Smooth muscle cell (in vitro differentiated cells): Measurements from ENCODE around the gene CAD. TPM values are rescaled to one million over a fixed set of nuclear protein-coding genes. Genes with fewer than 3 reads are reported as not detected.
"Not testable (repeated sequence)": the region's sequence is repeated elsewhere in the genome, so short reads cannot be mapped to it uniquely, and the experiment has no call there.

Experiments used
- DNase-seq: peaks from one replicate; lab custom pipeline; 2025; ENCODE audit not compliant: unreplicated experiment; lab: John Stamatoyannopoulos, UW
- H2AFZ ChIP-seq: fragments of 200-600 bp; sonication (generic); 2 replicates; pipeline ENCODE4 v1.6.0; 2016; ENCODE audit warnings: antibody characterized with exemption, low read depth, mild to moderate bottlenecking
- H3F3A ChIP-seq: fragments of 200-600 bp; sonication (generic); 2 replicates; pipeline ENCODE4 v1.6.0; 2017; ENCODE audit warnings: antibody characterized with exemption, low read depth
- H3K27ac ChIP-seq: fragments of 200-600 bp; sonication (generic); 2 replicates; pipeline ENCODE4 v1.5.1; 2016; ENCODE audit warnings: low read depth, mild to moderate bottlenecking
- H3K27me3 ChIP-seq: fragments of 200-600 bp; sonication (generic); 2 replicates; pipeline ENCODE4 v1.6.1; 2016; ENCODE audit warnings: low read depth, mild to moderate bottlenecking
- H3K36me3 ChIP-seq: fragments of 200-600 bp; sonication (generic); 2 replicates; pipeline ENCODE4 v1.5.1; 2016; ENCODE audit warnings: low read depth
- H3K4me1 ChIP-seq: fragments of 200-600 bp; sonication (generic); 2 replicates; pipeline ENCODE4 v1.5.1; 2016; ENCODE audit warnings: low read depth
- H3K4me2 ChIP-seq: fragments of 200-600 bp; sonication (generic); 2 replicates; pipeline ENCODE4 v1.6.0; 2016; ENCODE audit warnings: mild to moderate bottlenecking
- H3K4me3 ChIP-seq: fragments of 200-600 bp; sonication (generic); 2 replicates; pipeline ENCODE4 v1.5.1; 2016; ENCODE audit warnings: mild to moderate bottlenecking
- H3K79me2 ChIP-seq: fragments of 200-600 bp; sonication (generic); 2 replicates; pipeline ENCODE4 v1.6.0; 2016; ENCODE audit warnings: low read depth, mild to moderate bottlenecking
- H3K9ac ChIP-seq: fragments of 200-600 bp; sonication (generic); 2 replicates; pipeline ENCODE4 v1.6.0; 2016; ENCODE audit warnings: low read depth
- H3K9me3 ChIP-seq: fragments of 200-600 bp; sonication (generic); replicated peaks from 2 replicates; pipeline ENCODE4 v1.5.1; 2016; ENCODE audit warnings: low read depth
- H4K20me1 ChIP-seq: fragments of 200-600 bp; sonication (generic); 2 replicates; pipeline ENCODE4 v1.6.0; 2016; ENCODE audit warnings: low read depth
- WGBS: methylation state at CpG from one replicate; pipeline ENCODE4 v1.1.7; 2016; ENCODE audit warnings: low lambda C conversion rate; 5-methylcytosine and 5-hydroxymethylcytosine counted together
- polyA plus RNA-seq: library from polyadenylated mRNA; unstranded; fragments of >200 nt; fragmentation: Nextera tagmentation; extraction: Ambion mirVana; gene quantifications from 2 replicates; pipeline ENCODE4 v1.2.1, GENCODE V29; 2016
- total RNA-seq: library from RNA; depleted of rRNA; stranded (reverse); fragments of >200 nt; gene quantifications from 2 replicates; pipeline ENCODE4 v1.2.3, GENCODE V29; 2014
- TF ChIP-seq, protein P1 (sequence below): fragments of 200-600 bp; sonication (generic); IDR thresholded peaks from 2 replicates; pipeline ENCODE4 v1.5.1; 2017; ENCODE audit warnings: borderline replicate concordance, mild to moderate bottlenecking, antibody characterized with exemption; ENCODE audit not compliant: insufficient read depth, poor library complexity, severe bottlenecking

The CAD gene
- total and polyA plus RNA-seq, 2 experiments from 2014 or later: 20.3 to 34.3 TPM

DNA sequence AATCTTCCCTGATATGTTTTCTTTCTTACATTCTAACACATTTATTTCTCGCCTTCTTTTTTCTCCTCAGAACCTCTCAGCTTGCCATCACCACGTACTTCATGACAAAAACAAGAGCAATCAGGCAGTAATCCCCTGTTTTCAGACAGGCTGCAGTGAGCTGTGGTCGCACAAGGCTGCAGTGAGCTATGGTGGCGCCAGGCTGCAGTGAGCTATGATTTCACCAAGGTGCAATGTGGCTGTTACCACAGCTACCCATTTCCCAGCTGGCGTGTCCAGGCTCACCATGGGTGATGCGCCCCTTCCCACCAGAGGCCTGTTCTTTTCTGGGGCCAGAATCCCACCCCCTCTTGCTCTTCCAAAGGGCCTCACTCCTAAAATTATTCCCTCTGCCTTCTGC lies 42.5 kb upstream of the CAD start:
- TF ChIP-seq, protein P1, sequence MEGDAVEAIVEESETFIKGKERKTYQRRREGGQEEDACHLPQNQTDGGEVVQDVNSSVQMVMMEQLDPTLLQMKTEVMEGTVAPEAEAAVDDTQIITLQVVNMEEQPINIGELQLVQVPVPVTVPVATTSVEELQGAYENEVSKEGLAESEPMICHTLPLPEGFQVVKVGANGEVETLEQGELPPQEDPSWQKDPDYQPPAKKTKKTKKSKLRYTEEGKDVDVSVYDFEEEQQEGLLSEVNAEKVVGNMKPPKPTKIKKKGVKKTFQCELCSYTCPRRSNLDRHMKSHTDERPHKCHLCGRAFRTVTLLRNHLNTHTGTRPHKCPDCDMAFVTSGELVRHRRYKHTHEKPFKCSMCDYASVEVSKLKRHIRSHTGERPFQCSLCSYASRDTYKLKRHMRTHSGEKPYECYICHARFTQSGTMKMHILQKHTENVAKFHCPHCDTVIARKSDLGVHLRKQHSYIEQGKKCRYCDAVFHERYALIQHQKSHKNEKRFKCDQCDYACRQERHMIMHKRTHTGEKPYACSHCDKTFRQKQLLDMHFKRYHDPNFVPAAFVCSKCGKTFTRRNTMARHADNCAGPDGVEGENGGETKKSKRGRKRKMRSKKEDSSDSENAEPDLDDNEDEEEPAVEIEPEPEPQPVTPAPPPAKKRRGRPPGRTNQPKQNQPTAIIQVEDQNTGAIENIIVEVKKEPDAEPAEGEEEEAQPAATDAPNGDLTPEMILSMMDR: no peak
- Histone ChIP-seq H2AFZ (peak overlapping the region; percentile 28), H3K4me1 (peaks cover 5% of the 10 kb centered on the region), H3K4me3 (no peak overlapping the region), H3K36me3 (no peaks in the 10 kb centered on the region), H3K9me3 (no peaks in the 10 kb centered on the region), H3K9ac (no peak overlapping the region), H3F3A (no peaks in the 10 kb centered on the region), H3K79me2 (no peaks in the 10 kb centered on the region), H3K27ac (peak overlapping the region; percentile 29), H3K4me2 (peak overlapping the region; percentile 35), H3K27me3 (peaks cover 43% of the 10 kb centered on the region), H4K20me1 (no peaks in the 10 kb centered on the region)
- DNase-seq: no peak
- WGBS: 40% methylated on average over 6 of the region's 6 CpGs

DNA sequence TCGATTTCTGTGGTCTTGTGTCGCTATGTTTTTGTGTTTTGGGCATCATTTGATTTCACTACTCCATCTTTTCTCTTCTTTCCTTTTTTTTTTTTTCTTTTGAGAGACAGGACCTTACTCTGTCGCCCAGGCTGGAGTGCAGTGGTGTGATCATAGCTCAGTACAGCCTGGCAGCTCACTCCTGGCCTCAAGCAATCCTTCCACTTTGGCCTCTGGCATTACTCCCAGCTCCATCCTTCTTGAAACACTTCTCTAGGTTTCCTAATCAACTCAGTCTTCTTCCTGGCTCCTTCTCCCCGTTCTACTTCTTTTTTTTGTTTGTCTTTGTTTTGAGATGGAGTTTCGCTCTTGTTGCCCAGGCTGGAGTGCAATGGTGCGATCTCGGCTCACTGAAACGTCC lies 41.8 kb upstream of the CAD start:
- TF ChIP-seq, protein P1: no peak
- H3K27me3 ChIP-seq: peaks cover 39% of the 10 kb centered on the region

DNA sequence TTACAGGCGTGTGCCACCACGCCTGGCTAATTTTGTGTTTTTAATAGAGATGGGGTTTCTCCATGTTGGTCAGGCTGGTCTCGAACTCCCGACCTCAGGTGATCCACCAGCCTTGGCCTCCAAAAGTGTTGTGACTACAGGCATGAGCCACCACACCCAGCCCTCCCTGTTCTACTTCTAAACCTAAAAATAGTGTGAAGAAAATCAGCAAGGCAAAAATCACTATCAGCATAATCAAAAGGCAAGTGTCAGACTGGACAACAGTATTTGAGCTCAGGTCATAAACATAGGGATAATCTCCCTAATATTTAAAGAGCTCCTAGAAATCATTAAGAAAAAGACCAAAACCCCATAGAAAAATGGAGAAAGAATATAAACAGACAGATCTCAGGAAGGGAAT lies 41.4 kb upstream of the CAD start:
- H3K4me2 ChIP-seq, DNase-seq, H3K9me3 ChIP-seq, H3K27ac ChIP-seq, H3K79me2 ChIP-seq, H3K4me3 ChIP-seq, H3F3A ChIP-seq, H3K9ac ChIP-seq, H4K20me1 ChIP-seq, H2AFZ ChIP-seq, H3K4me1 ChIP-seq, H3K36me3 ChIP-seq: not testable (repeated sequence)
- H3K27me3 ChIP-seq: peaks cover 34% of the 10 kb centered on the region
- WGBS: 93% methylated on average over 4 of the region's 4 CpGs

More for the DNA sequence above, 41.8 kb upstream of the CAD start:
- Histone ChIP-seq H3K9me3 (no peaks in the 10 kb centered on the region), H3K79me2 (no peaks in the 10 kb centered on the region), H2AFZ (no peak overlapping the region), H4K20me1 (no peaks in the 10 kb centered on the region), H3K4me1 (peaks cover 5% of the 10 kb centered on the region), H3K4me3 (no peak overlapping the region), H3K36me3 (no peaks in the 10 kb centered on the region), H3K27ac (no peak overlapping the region), H3K9ac (no peak overlapping the region), H3F3A (no peaks in the 10 kb centered on the region), H3K4me2 (no peak overlapping the region)
- no peak for DNase-seq
- WGBS: 79% methylated on average over 8 of the region's 8 CpGs

DNA sequence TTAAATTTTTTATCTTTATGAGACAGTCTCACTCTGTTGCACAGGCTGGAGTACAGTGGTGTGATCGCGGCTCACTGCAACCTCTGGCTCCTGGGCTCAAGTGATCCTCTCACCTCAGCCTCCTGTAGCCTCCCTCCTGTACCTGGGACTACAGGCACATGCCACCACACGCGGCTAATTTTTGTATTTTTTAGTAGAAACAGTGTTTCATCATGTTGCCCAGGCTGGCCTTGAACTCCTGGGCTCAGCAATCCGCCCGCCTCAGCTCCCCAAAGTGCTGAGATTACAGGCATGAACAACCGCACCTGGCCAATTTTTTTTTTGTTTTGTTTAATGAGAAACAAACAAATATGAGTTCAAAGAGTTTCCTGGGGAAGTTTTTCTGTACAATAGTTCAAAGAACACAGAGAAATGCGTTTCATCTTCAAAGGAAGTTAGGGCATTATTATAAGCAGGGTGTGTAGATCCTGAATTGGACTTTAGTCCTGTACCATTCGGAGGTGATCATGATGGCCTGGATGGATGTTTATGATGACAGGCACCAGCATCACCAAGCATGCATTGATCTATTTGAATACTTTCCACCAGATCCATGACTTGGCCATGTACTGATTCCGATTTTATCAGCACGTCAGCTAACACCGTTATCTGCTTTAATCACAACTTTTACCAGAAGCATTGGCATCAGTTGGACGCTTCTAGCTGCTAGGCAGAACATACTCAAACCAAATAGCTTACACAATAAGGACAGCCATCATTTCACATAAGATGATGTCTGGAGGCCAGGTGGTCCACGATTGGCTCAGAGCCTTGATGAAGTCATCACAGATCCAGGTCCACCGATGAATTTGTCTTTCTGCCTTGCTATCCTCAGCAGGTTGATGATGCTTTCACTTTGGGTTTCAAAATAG lies 39.5 kb upstream of the CAD start:
- Histone ChIP-seq H3K9ac (no peak overlapping the region), H3K27me3 (peaks cover 24% of the 10 kb centered on the region)

More for the DNA sequence above, 39.5 kb upstream of the CAD start:
- Histone ChIP-seq H3K4me2 (no peak overlapping the region), H3K27ac (no peak overlapping the region), H3K4me1 (peaks cover 5% of the 10 kb centered on the region), H4K20me1 (no peaks in the 10 kb centered on the region), H3K79me2 (no peaks in the 10 kb centered on the region), H2AFZ (no peak overlapping the region), H3K36me3 (no peaks in the 10 kb centered on the region), H3K9me3 (no peaks in the 10 kb centered on the region), H3K4me3 (no peak overlapping the region), H3F3A (no peaks in the 10 kb centered on the region)
- WGBS: 90% methylated on average over 15 of the region's 15 CpGs
- TF ChIP-seq, protein P1: no peak
- DNase-seq: no peak
